Fibroblast of lung (primary cell): ENCODE data around the gene INVS.

Source experiments
- CTCF ChIP-seq, 2 donors: IDR thresholded peaks in 1 of 2; conservative IDR thresholded peaks in 1 of 2; 1 replicate in 1 of 2; 2 replicates in 1 of 2; pipeline ENCODE4 v1.5.1; 2011 to 2012; ENCODE audit warnings: low read length in 2 of 2, control low read depth in 1 of 2, inconsistent platforms in 1 of 2, low read depth in 1 of 2, mild to moderate bottlenecking in 1 of 2
- EZH2 ChIP-seq: IDR thresholded peaks from 2 replicates; pipeline ENCODE4 v1.5.1; 2012; ENCODE audit warnings: low read length, control low read depth, mild to moderate bottlenecking; ENCODE audit errors: missing control alignments

- no peak for TF ChIP-seq CTCF (conservative IDR thresholded peaks at IDR 0.05 in 1 of 2, IDR thresholded peaks at IDR 0.05 in 1 of 2; ENCODE audit: low read depth in 1 of 2, low read length in 2 of 2)
- no peak for TF ChIP-seq EZH2
Observed at GRCh38 chr9:100269656-100270055, 170.6 kb downstream of the INVS start.
